HL-60 (cell line): ENCODE data around the gene SLC27A2.

ENCODE experiments used
- GABPA ChIP-seq: IDR thresholded peaks from 2 replicates; pipeline ENCODE4 v1.6.1; 2012; ENCODE audit warnings: low read depth
- POLR2AphosphoS5 ChIP-seq: IDR thresholded peaks from 2 replicates; pipeline ENCODE4 v1.6.1; 2012; ENCODE audit warnings: low read depth
- SPI1 ChIP-seq: IDR thresholded peaks from 2 replicates; pipeline ENCODE4 v1.6.1; 2012; ENCODE audit warnings: low read depth, mild to moderate bottlenecking, borderline replicate concordance
- TF ChIP-seq, protein P1 (sequence below): IDR thresholded peaks from one replicate; pipeline ENCODE4 v1.5.1; 2011; ENCODE audit warnings: low read length, control low read depth, inconsistent platforms; ENCODE audit not compliant: insufficient read depth
- TF ChIP-seq, protein P2 (sequence below): IDR thresholded peaks from 2 replicates; pipeline ENCODE4 v1.6.1; 2012; ENCODE audit warnings: low read depth; ENCODE audit not compliant: insufficient replicate concordance

DNA sequence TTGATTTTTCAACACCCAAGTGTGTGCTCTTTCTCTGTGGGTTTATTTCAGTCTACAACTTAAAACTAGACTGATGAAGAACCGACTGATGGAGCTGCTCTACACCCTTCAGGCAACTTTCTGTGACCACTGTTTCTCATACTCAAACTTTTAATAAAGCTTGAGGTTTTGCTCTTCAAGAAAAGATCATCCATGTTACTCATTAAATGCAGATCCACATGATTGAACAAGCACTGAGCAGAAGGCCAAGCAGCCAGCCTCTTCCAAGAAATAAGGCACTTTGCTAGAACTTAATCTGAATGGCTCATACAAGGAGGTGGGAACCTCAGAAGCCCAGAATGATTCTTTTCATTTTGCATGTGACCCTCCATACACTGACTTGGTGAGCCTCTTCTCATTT lies 8.7 kb downstream of the SLC27A2 start:
- TF ChIP-seq, protein P1, sequence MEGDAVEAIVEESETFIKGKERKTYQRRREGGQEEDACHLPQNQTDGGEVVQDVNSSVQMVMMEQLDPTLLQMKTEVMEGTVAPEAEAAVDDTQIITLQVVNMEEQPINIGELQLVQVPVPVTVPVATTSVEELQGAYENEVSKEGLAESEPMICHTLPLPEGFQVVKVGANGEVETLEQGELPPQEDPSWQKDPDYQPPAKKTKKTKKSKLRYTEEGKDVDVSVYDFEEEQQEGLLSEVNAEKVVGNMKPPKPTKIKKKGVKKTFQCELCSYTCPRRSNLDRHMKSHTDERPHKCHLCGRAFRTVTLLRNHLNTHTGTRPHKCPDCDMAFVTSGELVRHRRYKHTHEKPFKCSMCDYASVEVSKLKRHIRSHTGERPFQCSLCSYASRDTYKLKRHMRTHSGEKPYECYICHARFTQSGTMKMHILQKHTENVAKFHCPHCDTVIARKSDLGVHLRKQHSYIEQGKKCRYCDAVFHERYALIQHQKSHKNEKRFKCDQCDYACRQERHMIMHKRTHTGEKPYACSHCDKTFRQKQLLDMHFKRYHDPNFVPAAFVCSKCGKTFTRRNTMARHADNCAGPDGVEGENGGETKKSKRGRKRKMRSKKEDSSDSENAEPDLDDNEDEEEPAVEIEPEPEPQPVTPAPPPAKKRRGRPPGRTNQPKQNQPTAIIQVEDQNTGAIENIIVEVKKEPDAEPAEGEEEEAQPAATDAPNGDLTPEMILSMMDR, result no peak
- TF ChIP-seq POLR2AphosphoS5 (no peak), GABPA (no peak), SPI1 (no peak)
- TF ChIP-seq, protein P2, sequence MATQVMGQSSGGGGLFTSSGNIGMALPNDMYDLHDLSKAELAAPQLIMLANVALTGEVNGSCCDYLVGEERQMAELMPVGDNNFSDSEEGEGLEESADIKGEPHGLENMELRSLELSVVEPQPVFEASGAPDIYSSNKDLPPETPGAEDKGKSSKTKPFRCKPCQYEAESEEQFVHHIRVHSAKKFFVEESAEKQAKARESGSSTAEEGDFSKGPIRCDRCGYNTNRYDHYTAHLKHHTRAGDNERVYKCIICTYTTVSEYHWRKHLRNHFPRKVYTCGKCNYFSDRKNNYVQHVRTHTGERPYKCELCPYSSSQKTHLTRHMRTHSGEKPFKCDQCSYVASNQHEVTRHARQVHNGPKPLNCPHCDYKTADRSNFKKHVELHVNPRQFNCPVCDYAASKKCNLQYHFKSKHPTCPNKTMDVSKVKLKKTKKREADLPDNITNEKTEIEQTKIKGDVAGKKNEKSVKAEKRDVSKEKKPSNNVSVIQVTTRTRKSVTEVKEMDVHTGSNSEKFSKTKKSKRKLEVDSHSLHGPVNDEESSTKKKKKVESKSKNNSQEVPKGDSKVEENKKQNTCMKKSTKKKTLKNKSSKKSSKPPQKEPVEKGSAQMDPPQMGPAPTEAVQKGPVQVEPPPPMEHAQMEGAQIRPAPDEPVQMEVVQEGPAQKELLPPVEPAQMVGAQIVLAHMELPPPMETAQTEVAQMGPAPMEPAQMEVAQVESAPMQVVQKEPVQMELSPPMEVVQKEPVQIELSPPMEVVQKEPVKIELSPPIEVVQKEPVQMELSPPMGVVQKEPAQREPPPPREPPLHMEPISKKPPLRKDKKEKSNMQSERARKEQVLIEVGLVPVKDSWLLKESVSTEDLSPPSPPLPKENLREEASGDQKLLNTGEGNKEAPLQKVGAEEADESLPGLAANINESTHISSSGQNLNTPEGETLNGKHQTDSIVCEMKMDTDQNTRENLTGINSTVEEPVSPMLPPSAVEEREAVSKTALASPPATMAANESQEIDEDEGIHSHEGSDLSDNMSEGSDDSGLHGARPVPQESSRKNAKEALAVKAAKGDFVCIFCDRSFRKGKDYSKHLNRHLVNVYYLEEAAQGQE, result no peak
